Measurements from ENCODE around the gene KRT80.
A peak's percentile ranks its signal among the peaks of the same experiment; 100 is the strongest.

The KRT80 gene

DNA sequence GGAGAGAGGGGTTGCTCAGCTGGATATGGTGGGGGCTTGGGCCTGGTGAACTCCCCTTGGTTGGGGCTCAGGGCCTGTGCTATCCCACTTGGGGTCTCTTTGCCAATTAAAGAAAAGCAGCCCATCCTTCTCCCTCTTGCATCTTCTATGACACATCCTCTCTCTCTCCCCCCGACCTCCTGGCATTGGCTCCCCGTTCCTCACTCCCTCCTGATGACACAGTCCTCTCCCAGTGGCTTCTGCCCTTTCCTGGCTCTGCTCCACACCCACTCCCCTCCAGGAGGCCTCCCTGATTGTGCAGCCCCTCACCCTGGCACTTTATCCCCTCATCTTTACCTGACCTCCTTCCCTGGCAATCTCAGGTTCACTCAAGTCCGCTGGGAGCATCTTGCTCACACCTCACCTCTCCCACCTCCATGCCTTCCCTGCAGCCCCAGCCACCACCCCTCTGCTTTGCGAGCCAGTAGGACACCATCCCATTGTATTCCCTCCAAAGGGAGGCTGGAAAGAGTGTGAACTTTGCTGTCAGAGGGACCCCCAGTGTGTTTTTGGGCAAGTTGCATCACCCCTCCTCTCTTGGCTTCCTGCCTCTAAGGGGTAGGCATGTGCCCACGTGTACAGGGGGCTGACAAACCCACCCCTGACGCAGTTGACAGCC is 10.7 kb downstream of the KRT80 start:
- DNase-seq (ENCODE audit: low spot score) = no peak

DNA sequence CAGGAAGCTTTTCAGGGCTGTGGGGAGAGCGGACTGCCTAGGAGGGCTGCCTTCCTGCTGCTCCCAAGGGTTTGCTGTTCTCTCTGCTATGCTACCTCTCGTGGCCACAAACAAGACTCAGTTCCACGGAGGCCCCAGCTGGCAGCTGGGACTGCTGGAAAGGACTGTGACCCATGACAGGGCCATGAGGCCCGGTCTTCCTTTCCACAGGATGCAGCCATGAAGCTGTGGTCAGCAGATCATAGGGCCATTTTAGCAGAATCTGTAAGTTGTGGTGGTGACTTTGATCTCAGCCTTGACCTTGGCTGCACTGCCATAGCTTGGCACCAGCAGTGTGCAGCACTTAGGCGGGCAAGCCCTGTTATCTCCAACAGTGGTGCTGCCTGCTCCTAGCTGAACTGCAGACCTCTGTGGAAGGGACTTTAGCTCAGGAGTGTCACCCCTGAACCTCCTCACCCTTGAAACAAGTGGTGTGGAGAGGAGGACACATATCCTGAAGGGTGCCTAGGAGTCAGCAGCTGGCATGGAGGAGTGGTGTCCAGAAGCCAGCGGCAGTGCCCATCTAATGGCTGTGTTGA is 12.3 kb downstream of the KRT80 start:
- no peak for DNase-seq (ENCODE audit: low spot score)

DNA sequence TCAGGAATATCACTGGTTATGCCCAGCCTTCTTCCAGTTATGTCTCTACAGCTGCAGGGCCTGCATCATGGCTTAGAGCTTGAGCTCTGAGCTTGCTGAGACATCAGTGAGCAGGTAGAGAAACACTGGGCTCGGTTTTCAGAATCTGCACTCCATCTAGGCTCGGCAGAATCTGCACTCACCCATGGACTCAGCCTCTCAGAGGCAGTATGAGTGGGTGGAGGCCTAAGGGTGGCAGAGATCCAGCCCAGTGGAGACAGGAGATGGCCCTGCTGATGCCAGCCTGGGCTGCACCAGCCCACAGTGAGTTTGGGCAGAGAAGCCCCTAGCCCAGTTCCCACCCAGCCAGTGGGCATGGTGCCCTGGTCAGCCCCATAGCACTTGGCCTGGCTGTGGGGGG is 12.8 kb downstream of the KRT80 start:
- no peak for DNase-seq (ENCODE audit: low spot score)

DNA sequence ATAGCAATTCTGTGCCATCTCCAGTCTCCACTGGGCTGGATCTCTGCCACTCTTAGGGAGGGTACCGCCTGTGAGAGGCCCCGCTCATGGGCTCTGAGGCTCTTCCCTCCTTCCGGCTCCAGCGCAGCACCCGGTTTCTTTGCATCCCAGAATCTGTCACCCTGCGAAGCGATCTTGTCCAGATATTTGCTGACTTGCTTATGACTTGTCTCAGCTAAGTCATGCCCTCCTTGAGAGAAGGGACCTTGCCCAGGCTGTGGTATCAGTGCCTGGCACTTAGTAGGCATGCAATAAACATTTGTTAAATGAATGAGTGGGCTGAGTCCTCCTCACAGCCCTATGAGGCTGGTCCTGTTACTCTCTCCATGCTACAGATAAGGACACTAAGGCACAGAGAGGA is 13.4 kb downstream of the KRT80 start:
- no peak for DNase-seq (ENCODE audit: low spot score)

DNA sequence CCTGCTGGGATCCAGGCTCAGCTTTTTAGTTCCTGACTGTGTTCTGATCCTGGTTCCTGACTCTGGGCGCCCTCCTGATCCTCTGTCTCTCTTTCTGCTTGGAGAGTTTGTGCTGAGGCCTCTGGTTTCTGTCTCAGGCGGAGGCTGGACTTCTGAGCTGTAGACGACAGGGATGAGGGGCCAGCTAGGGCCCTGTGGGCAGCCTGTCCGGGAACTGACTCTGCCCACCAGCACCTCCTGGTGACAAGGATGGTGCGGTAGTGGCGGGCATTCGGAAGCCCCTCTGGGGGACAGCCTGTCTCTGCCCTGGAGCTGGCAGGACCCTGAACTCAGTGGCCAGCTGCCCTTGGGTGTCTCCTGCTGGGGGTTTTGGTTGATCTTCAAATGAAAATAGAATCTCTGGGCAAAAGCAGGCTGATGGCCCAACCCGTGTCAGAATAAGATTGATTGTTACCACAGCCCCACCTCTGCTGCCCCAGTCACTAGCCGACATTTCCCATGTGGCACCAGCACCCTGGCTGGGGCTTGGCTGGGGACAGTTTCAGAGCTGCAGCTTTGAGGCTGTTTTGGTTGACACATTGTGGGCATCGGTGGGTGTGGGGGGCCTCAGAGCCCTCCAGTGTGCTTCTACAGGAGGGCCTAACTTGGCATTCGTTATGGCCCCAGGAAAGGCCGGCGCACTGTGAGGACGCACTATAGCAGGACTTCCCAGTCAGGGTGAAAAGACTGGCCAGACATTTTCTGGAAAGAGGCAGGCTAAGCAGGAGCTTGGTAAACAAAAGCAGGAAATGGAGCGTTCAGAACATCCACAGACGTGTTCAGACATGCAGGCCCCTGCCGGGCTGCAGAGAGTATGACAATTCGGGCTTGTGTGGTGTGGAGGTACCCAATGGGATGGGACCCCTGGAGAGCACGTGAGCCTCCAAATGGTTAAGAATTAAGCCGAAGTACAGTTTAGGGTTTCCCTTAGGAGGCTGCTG is 16.2 kb downstream of the KRT80 start:
- DNase-seq (ENCODE audit: low spot score) = no peak

DNA sequence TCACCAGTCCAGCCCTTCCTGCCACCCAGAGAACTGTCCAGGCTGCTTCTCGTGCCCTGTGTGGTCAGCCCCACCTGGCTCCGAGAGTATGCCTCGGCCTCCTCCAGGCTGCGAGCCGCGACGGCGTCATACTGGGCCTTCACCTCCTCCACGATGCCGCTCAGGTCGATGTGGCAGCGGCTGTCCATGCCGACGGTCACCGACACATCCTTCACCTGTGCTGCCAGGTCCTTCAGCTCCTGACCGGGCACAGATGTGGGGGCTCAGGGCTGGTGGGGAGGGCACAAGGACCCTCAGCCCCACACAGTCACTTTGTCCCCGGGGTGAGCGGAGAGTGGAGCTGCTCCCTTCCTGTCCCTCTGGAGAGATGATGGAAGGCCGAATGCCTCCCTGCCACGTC is 18.3 kb downstream of the KRT80 start:
- DNase-seq (ENCODE audit: low spot score) = no peak

DNA sequence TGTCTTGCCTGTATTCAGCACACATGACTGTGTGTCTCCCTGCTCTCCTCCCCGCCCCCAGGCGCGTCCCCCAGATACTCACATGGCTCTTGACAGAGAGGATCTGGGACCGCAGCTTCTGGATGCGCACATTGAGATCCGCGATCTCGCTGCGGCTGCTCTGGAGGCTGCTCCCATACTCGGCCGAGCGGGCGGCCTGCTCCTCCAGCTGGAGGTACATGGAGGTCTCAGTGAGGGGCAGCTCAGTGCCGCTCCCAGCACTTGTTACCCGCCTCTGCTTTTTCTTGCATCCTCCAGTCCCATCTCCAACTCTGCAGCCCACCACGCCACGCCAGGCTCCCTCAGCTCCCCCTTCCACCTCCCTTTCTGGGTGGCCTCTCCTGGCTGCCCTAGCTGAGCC is 18.9 kb downstream of the KRT80 start:
- no peak for DNase-seq (ENCODE audit: low spot score)

- no peak for DNase-seq (ENCODE audit: low spot score)
Observed at GRCh38 chr12:52171950-52172512, 19.8 kb downstream of the KRT80 start.

DNA sequence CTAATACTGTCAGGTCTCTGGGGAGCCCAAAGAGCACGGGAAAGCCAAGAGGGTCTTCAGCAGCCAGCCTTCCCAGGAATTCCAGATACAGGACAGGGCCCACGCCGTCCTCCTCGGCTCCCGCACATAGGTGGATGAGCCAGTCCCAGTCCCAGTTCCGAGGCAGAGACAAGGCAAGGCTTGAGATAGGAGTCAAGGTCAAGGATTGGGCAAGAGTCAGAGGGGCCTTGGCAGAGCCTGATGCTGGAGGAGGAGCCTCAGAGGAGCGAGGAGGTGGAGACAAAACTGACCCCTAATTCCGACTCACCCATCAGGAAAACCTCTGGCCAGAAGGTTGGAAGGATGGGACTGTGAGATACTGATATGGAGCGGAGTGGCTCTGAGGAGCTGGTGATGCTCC is 21.0 kb downstream of the KRT80 start:
- no peak for DNase-seq (ENCODE audit: low spot score)

- no peak for DNase-seq (ENCODE audit: low spot score)
Observed at GRCh38 chr12:52169886-52170285, 21.9 kb downstream of the KRT80 start.

DNA sequence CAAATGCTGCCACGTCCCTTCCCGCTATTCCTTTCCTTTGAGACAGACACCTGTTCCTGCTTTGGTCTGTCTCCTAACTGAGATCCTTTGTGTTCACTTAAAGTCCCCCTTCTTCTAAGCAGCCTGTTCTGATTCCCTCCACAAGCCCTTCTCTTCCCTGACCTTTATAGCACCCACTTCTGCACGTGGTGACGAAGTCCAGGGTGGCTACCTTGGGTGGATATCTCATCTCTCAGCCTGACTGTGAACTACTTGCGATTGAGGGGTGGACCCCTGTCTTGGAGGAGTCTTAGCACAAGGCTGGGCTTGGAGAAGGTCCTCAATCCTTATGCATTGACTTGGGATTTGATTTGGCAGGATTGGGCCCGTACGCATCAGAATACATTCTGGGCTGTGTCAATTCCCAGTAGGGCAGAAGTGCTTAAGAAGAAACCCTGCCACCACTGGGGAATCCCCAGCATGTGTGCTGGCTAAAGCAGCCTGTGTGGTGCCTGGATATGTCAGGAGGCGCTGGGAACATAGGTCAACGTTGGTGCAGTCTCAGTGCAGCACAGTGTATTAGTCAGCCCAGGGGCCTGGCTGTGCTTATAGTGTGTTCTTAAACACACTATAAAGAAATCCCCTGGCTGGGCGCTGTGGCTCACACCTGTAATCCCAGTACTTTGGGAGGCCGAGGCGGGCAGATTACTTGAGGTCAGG is 23.6 kb downstream of the KRT80 start:
- DNase-seq (ENCODE audit: low spot score) = no peak

- DNase-seq (ENCODE audit: low spot score) = no peak
Observed at GRCh38 chr12:52167526-52167925, 24.3 kb downstream of the KRT80 start.

DNA sequence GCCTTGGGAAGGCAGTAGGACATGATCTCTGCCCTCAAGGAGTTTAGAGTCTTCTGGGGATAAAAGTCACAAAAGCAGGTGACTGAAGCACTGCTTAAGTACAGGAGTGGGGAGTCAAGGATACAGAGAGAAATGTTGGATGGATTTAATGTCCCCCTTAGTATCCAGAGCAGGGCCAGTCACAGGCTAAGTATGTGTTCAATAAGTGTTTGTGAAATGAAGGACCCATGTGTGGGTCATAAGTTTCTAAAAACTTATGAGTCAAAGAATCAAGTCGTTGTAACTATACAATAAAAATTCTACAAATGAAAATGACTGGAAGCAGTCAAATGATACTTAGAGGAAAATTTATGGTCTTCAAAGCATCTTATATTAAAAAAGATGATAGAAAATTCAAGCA is 25.1 kb downstream of the KRT80 start:
- no peak for DNase-seq (ENCODE audit: low spot score)

DNA sequence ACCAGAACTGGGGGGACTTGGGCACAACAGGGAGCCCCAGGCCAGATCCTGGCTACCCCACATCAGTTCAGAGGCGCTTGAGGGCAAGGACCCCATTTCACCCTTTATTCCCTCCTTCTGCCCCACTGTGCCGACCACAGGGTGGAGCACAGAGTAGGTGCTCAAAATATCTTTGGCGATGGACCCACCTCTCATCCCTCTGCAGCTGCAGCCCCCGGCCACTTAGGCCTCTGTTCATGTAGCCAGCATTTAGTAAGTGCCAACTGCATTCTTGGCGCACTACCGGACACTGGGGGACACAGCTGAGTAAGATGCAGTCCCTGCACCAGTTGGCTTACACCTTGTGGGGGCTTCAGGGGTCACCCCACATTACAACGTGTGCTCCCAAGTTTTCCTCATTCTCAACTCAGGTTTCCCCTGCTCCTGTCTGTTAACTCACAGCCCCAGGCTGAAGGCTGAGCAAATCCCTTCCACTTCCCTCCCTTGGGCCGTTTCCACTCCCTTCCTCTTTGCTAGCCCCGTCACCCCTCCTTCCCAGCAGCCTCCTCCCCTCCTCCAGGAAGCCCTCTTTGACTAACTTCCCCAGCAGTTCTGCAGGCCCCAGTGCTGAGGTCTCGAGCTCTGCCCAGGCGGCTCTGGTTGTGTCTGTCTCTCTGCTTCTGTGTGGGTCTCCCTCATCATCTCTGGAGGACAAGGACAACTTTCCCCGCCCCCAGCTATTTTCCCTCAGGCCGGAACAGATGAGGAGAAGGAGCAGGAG is 26.5 kb downstream of the KRT80 start:
- no peak for DNase-seq (ENCODE audit: low spot score)

GRCh38 chr12:52164624-52165023 is 27.2 kb downstream of the KRT80 start:
- DNase-seq (ENCODE audit: low spot score) = no peak

DNA sequence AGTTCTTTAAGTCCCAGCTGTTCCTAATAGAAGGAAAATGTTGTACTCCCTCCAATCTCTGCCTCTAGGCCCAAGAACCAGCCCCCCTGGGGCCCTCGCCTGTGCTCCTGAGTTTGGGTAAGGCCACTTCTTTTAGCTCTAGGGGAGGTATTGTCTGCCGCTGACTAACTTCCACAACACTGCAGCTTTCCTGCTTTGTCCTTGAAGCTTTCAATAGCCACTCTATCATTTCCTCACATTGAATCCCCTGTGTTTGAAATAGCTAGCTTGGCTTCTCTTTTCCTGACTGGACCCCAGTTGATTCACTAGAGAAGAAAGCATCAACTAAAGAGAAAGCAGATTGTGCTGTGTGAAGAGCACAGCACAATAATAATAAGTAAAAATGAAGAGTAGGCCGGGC is 28.8 kb downstream of the KRT80 start:
- DNase-seq (ENCODE audit: low spot score) = no peak

GRCh38 chr12:52160200-52160599 is 31.6 kb downstream of the KRT80 start:
- DNase-seq (ENCODE audit: low spot score) = no peak

GRCh38 chr12:52157566-52158150 is 34.2 kb downstream of the KRT80 start:
- DNase-seq (ENCODE audit: low spot score) = no peak

DNA sequence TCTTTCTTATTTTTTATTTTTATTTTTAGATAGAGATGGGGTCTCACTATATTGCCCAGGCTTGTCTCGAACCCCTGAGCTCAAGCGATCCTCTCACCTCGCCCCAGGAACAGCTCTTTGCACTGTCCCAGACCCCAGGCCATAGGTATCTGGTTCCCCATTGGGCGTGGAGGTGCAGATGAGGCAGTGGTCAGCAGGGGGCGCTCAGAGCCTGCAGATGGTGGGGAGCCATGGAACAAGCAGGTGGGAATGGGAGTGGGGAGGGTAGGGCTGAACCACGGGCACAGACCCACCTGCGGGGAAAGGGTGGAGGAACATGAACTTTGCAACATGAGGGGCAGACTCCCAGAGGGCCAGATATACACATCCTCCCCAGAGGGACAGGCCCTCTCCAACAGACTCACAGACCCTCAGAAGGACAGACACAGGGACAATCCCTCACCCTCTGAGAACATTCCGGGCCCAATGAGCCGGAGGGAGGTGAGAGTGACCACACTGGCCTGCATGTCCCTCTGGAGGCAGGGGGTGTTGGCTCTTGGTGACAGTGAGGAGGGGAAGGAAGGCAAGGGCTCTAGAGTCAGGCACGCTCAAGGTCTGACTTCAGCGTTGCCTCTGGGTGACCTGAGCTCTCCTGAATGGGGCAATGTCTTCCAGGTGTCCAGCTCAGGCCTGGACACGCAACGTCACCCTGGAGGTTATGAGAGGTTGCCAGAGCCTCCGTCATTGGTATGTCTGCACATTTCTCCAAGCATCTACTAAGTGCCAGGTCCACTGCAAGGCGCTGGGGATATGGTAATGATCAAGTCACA is 34.9 kb downstream of the KRT80 start:
- DNase-seq (ENCODE audit: low spot score) = peak; percentile 58

- DNase-seq (ENCODE audit: low spot score) = no peak
Observed at GRCh38 chr12:52156311-52156710, 35.5 kb downstream of the KRT80 start.
